ENCODE results near the gene CDCA3. TPM values are rescaled to one million over a fixed set of nuclear protein-coding genes. Genes with fewer than 3 reads are reported as not detected.

The CDCA3 gene
- total and polyA plus RNA-seq, 2 of the 13 experiments (the other 11 are each of a cell fraction or from before 2014, with no cell fraction given): 32.7 to 56.5 TPM

DNA sequence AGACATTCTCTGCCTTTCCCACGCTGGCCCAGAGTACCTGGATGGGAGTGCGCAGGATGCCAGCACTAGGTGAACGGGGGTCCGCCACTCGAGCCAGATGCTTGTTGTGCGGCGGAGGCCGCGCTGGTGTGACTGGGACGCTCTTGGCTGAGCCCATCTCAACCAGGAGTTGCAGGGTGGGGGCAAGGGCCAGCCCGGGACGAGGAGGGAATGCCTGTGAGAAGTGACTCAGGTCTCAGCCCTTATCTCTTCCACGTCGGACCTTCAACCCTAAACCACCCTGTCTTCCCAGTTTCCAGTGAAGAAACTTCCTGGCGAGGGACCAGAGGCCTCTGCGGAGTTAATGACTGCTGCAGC, 312 bp downstream of the CDCA3 start (continued):
- TF ChIP-seq ZNF772 (CRISPR knock-in tag; IDR thresholded peaks at IDR 0.05) (0 out of 2 replicates have a peak, but pooled peaks have one; percentile 31), ZNF225 (CRISPR knock-in tag; IDR thresholded peaks at IDR 0.05) (0 out of 2 replicates have a peak, but pooled peaks have one; percentile 11), ATF7 (IDR thresholded peaks at IDR 0.05) (no peak), ATF7 (CRISPR knock-in tag; IDR thresholded peaks at IDR 0.05) (no peak), ZSCAN9 (CRISPR knock-in tag; IDR thresholded peaks at IDR 0.05; ENCODE audit: borderline replicate concordance) (no peak), ATAD3A (CRISPR knock-in tag; IDR thresholded peaks at IDR 0.05) (no peak), SMARCE1 (IDR thresholded peaks at IDR 0.05; ENCODE audit: borderline replicate concordance) (no peak), ZNF598 (CRISPR knock-in tag; IDR thresholded peaks at IDR 0.05; ENCODE audit: borderline replicate concordance) (0 out of 2 replicates have a peak, but pooled peaks have one; percentile 11), ZFYVE20 (CRISPR knock-in tag; IDR thresholded peaks at IDR 0.05; ENCODE audit: borderline replicate concordance, low read depth) (no peak), TEAD2 (CRISPR knock-in tag; IDR thresholded peaks at IDR 0.05) (no peak), ASH2L (IDR thresholded peaks at IDR 0.05; ENCODE audit: insufficient read length, low read depth, low read length) (no peak), RAD51 (IDR thresholded peaks at IDR 0.05; ENCODE audit: borderline replicate concordance) (no peak), SRSF1 (optimal IDR thresholded peaks at IDR 0.05; ENCODE audit: low read depth, low read length) (no peak), ZNF720 (CRISPR knock-in tag; IDR thresholded peaks at IDR 0.05) (no peak), ZBTB3 (CRISPR knock-in tag; IDR thresholded peaks at IDR 0.05; ENCODE audit: borderline replicate concordance, low read depth) (no peak)
- TF ChIP-seq, protein P1, sequence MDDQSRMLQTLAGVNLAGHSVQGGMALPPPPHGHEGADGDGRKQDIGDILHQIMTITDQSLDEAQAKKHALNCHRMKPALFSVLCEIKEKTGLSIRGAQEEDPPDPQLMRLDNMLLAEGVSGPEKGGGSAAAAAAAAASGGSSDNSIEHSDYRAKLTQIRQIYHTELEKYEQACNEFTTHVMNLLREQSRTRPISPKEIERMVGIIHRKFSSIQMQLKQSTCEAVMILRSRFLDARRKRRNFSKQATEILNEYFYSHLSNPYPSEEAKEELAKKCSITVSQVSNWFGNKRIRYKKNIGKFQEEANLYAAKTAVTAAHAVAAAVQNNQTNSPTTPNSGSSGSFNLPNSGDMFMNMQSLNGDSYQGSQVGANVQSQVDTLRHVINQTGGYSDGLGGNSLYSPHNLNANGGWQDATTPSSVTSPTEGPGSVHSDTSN (CRISPR knock-in tag; IDR thresholded peaks at IDR 0.05; ENCODE audit: borderline replicate concordance): no peak
- TF ChIP-seq, protein P2, sequence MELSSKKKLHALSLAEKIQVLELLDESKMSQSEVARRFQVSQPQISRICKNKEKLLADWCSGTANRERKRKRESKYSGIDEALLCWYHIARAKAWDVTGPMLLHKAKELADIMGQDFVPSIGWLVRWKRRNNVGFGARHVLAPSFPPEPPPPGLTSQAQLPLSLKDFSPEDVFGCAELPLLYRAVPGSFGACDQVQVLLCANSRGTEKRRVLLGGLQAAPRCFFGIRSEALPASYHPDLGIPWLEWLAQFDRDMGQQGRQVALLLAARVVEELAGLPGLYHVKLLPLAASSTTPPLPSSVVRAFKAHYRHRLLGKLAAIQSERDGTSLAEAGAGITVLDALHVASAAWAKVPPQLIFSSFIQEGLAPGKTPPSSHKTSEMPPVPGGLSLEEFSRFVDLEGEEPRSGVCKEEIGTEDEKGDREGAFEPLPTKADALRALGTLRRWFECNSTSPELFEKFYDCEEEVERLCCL (CRISPR knock-in tag; IDR thresholded peaks at IDR 0.05; ENCODE audit: borderline replicate concordance): no peak
- TF ChIP-seq, protein P3, sequence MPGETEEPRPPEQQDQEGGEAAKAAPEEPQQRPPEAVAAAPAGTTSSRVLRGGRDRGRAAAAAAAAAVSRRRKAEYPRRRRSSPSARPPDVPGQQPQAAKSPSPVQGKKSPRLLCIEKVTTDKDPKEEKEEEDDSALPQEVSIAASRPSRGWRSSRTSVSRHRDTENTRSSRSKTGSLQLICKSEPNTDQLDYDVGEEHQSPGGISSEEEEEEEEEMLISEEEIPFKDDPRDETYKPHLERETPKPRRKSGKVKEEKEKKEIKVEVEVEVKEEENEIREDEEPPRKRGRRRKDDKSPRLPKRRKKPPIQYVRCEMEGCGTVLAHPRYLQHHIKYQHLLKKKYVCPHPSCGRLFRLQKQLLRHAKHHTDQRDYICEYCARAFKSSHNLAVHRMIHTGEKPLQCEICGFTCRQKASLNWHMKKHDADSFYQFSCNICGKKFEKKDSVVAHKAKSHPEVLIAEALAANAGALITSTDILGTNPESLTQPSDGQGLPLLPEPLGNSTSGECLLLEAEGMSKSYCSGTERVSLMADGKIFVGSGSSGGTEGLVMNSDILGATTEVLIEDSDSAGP (CRISPR knock-in tag; IDR thresholded peaks at IDR 0.05; ENCODE audit: borderline replicate concordance): 0 out of 2 replicates have a peak, but pooled peaks have one; percentile 24
- TF ChIP-seq, protein P4, sequence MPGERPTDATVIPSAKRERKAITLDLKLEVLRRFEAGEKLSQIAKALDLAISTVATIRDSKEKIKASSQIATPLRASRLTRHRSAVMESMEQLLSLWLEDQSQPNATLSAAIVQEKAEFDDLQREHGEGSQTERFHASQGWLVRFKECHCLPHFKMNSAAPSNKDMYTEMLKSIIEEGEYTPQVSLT (CRISPR knock-in tag; IDR thresholded peaks at IDR 0.05; ENCODE audit: borderline replicate concordance, low read depth): no peak
- TF ChIP-seq, protein P5, sequence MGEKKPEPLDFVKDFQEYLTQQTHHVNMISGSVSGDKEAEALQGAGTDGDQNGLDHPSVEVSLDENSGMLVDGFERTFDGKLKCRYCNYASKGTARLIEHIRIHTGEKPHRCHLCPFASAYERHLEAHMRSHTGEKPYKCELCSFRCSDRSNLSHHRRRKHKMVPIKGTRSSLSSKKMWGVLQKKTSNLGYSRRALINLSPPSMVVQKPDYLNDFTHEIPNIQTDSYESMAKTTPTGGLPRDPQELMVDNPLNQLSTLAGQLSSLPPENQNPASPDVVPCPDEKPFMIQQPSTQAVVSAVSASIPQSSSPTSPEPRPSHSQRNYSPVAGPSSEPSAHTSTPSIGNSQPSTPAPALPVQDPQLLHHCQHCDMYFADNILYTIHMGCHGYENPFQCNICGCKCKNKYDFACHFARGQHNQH (CRISPR knock-in tag; IDR thresholded peaks at IDR 0.05): no peak
- TF ChIP-seq, protein P6, sequence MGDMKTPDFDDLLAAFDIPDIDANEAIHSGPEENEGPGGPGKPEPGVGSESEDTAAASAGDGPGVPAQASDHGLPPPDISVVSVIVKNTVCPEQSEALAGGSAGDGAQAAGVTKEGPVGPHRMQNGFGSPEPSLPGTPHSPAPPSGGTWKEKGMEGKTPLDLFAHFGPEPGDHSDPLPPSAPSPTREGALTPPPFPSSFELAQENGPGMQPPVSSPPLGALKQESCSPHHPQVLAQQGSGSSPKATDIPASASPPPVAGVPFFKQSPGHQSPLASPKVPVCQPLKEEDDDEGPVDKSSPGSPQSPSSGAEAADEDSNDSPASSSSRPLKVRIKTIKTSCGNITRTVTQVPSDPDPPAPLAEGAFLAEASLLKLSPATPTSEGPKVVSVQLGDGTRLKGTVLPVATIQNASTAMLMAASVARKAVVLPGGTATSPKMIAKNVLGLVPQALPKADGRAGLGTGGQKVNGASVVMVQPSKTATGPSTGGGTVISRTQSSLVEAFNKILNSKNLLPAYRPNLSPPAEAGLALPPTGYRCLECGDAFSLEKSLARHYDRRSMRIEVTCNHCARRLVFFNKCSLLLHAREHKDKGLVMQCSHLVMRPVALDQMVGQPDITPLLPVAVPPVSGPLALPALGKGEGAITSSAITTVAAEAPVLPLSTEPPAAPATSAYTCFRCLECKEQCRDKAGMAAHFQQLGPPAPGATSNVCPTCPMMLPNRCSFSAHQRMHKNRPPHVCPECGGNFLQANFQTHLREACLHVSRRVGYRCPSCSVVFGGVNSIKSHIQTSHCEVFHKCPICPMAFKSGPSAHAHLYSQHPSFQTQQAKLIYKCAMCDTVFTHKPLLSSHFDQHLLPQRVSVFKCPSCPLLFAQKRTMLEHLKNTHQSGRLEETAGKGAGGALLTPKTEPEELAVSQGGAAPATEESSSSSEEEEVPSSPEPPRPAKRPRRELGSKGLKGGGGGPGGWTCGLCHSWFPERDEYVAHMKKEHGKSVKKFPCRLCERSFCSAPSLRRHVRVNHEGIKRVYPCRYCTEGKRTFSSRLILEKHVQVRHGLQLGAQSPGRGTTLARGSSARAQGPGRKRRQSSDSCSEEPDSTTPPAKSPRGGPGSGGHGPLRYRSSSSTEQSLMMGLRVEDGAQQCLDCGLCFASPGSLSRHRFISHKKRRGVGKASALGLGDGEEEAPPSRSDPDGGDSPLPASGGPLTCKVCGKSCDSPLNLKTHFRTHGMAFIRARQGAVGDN (CRISPR knock-in tag; IDR thresholded peaks at IDR 0.05): peak; percentile 33

Measured in HepG2 (cell line).